Central memory CD4-positive, alpha-beta T cell (primary cell): Measurements from ENCODE around the gene CENPX.

Experiments
- DNase-seq: peaks from one replicate; pipeline ENCODE4 v3.0.0; 2022

CENPX gene

GRCh38 chr17:82055023-82055964 is 32.6 kb upstream of the CENPX start:
- no peak for DNase-seq

GRCh38 chr17:82054351-82055022 is 31.8 kb upstream of the CENPX start:
- DNase-seq, result no peak

- no peak for DNase-seq
Measured at GRCh38 chr17:82053556-82054263, 31.0 kb upstream of the CENPX start.

- DNase-seq, result no peak
Measured at GRCh38 chr17:82053130-82053529, 30.5 kb upstream of the CENPX start.

GRCh38 chr17:82052638-82053059 is 30.0 kb upstream of the CENPX start:
- no peak for DNase-seq

GRCh38 chr17:82051776-82052637 is 29.3 kb upstream of the CENPX start, which contains the start of the genes GPS1 and RFNG:
GPS1 (plus strand) TSS chr17:82051898; CDS start chr17:82051932, 34 bp downstream.
RFNG (minus strand) TSS chr17:82051811; CDS start chr17:82051766, 45 bp downstream.
- peak; percentile 74 for DNase-seq

- DNase-seq, result no peak
Measured at GRCh38 chr17:82050761-82051641, 28.3 kb upstream of the CENPX start.

GRCh38 chr17:82050152-82050760 is 27.6 kb upstream of the CENPX start:
- DNase-seq, result no peak

GRCh38 chr17:82049521-82049971 is 26.9 kb upstream of the CENPX start:
- DNase-seq, result no peak

- DNase-seq, result no peak
Measured at GRCh38 chr17:82049106-82049505, 26.4 kb upstream of the CENPX start.

GRCh38 chr17:82048571-82048971 is 25.9 kb upstream of the CENPX start:
- DNase-seq, result no peak

- DNase-seq, result no peak
Measured at GRCh38 chr17:82047914-82048570, 25.4 kb upstream of the CENPX start.

- DNase-seq, result no peak
Measured at GRCh38 chr17:82047379-82047778, 24.7 kb upstream of the CENPX start.

- DNase-seq, result no peak
Measured at GRCh38 chr17:82046903-82047302, 24.2 kb upstream of the CENPX start.

- no peak for DNase-seq
Measured at GRCh38 chr17:82045936-82046484, 23.3 kb upstream of the CENPX start.

- no peak for DNase-seq
Measured at GRCh38 chr17:82043507-82043906, 20.8 kb upstream of the CENPX start.

- no peak for DNase-seq
Measured at GRCh38 chr17:82042649-82043048, 20.0 kb upstream of the CENPX start.

- no peak for DNase-seq
Measured at GRCh38 chr17:82041144-82041814, 18.6 kb upstream of the CENPX start.

GRCh38 chr17:82039695-82040299 is 17.1 kb upstream of the CENPX start:
- no peak for DNase-seq
